Measurements from ENCODE around the gene M6PR.
"Not testable (repeated sequence)": the region's sequence is repeated elsewhere in the genome, so short reads cannot be mapped to it uniquely, and the experiment has no call there.

Gene M6PR

DNA sequence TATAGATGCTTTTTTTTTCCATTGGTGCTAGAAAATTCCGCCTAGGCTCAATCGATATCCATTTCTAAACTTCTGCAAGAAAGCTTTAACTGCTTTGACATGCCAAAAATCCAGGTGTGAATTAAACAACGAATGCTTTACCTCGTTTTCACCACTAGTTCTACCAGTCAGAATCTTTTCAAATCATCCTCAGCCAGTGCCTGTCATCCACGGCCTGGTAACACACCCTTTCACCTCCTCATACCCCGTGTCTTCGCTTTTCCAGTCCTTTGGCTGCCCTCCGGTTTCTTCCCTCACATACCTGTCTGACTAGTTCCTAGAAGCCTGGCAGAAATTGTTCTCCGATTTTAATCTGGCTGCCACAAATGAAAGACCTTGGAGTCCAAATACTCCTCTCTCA, 36.5 kb downstream of the M6PR start:
- DNase-seq (ENCODE audit: low spot score) = no peak

- DNase-seq (ENCODE audit: low spot score) = no peak
Measured at GRCh38 chr12:8911606-8912268, 37.7 kb downstream of the M6PR start.

DNA sequence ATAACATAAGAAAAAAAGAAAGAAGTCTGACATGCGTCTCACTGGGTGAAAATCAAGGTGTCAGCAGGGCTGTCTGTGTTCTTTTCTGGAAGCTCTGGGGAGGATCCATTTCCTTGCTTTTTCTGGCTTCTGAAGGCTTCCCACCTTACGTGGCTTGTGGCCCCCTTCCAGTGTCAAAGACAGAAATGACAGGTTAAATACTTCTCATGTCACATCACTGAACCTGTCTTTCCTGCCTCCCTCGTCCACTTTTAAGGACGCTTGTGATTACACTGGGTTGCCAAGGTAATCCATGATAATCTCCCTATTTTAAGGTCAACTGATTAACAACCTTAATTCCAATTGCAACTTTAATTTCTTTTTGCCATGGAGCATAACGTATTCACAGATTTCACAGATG, 39.7 kb downstream of the M6PR start:
- no peak for DNase-seq (ENCODE audit: low spot score)

DNA sequence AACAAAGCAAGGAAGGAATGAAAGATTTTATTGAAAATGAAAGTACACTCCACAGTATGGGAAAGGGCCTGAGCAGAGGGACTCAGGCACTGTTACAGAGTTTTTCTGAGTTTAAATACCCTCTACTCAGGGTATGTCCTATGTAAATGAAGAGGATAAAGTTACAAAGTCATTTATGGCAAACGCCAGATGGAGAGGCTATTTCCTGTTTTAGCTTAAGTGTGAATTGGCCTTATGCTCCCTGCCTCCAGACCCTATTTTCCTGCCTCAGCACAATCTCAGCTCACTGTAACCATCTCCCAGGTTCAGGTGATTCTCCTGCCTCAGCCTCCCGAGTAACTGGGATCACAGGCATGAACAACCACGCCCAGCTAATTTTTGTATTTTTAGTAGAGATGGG, 41.9 kb downstream of the M6PR start:
- no peak for DNase-seq (ENCODE audit: low spot score)

- DNase-seq (ENCODE audit: low spot score) = no peak
Measured at GRCh38 chr12:8906266-8907180, 42.9 kb downstream of the M6PR start.

DNA sequence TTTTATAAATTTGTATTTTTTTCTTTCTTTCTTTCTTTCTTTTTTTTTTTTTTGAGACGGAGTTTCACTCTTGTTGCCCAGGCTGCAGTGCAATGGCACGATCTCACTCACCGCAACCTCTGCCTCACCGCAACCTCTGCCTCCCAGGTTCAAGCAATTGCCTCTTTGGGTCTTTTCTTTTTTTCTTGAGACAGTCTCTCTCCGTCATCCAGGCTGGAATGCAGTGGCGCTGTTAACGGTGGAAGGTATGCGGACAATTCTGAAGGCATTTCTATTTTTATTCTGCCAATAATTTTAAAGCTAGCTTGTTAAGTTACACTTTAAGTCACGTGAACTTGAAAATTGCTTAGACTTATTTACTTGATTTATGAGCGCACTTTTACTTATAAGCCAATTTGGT, 43.9 kb downstream of the M6PR start:
- no peak for DNase-seq (ENCODE audit: low spot score)

- no peak for DNase-seq (ENCODE audit: low spot score)
Measured at GRCh38 chr12:8904665-8905064, 44.8 kb downstream of the M6PR start.

DNA sequence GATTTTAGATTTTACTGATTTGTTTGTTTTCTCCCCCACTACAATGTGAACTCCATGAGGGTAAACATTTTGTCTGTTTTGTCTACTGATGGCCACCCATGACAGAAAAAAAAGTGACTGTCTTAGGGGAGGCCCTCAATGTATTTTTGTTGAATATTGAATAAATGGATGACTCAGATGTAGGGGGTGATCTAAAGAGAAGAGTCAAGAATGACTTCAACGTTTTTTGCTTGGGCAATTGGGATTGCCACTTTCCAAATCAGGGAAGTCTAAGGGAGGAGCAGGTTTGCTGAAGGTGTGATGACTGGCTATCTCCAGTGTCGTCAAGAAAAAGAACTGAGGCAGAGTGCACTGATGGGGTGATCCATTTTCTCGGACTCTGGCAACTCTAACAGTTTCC, 45.8 kb downstream of the M6PR start:
- DNase-seq (ENCODE audit: low spot score) = no peak

DNA sequence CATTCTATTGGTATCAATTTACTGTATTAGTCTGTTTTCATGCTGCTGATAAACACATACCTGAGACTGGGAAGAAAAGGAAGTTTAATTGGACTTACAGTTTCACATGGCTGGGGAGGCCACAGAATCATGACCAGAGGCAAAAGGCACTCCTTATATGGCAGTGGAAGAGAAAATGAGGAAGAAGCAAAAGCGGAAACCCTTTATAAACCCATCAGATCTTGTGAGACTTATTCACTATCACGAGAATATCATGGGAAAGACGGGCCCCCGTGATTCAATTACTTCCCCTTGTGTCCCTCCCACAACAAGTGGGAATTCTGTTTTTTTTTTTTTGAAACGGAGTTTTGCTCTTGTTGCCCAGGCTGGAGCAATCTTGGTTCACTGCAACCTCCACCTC, 46.7 kb downstream of the M6PR start:
- DNase-seq (ENCODE audit: low spot score) = not testable (repeated sequence)

- DNase-seq (ENCODE audit: low spot score) = no peak
Measured at GRCh38 chr12:8899830-8900229, 49.6 kb downstream of the M6PR start.

- no peak for DNase-seq (ENCODE audit: low spot score)
Measured at GRCh38 chr12:8897081-8897480, 52.4 kb downstream of the M6PR start.

DNA sequence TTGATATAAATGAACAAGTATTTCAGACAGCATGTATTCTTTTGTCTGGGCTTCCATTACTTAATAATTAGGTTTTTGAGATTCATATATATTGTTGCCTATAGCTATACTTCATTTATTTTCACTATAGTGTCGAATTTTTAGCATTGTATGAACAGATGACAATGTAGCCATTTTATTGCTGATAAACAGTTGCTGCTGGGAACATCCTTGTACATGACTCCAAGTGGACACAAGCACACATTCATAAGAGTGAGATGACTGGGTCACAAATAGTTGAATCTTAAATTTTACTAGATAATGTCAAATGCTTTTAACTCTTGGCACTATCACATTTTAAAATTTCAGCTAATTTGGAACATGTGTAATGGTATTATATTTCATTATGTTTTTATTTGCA, 54.5 kb downstream of the M6PR start:
- no peak for DNase-seq (ENCODE audit: low spot score)

DNA sequence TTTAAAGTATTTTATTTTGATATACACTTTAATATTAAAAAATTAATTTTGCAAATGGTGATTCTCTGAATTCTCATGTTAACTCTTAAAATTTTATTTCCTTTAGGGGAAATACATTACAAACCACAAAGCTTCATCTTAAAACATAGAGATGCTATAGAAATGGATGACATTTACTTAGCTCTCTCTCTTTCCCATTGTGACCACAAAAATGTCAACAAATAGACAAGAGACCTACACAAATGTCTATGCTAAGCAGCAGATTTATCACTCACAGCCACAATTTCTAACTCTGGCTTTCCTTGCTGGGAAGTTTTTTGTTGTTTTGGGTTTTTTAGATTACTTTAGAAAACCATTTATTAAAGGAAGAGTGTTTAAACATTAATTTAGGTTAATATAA, 55.1 kb downstream of the M6PR start:
- no peak for DNase-seq (ENCODE audit: low spot score)

GRCh38 chr12:8891976-8892375, 57.5 kb downstream of the M6PR start:
- DNase-seq (ENCODE audit: low spot score) = no peak

Measured in putamen (tissue), 1 donor.